Fibroblast of villous mesenchyme (primary cell): ENCODE results near the gene PNRC2. TPM values are rescaled to one million over a fixed set of nuclear protein-coding genes. Genes with fewer than 3 reads are reported as not detected.

Experiments
- DNase-seq: peaks from one replicate; pipeline ENCODE4 v3.0.0-alpha.2; 2010; ENCODE audit warnings: low read depth
- H3K4me3 ChIP-seq: 2 replicates; pipeline ENCODE4 v1.5.1; 2011; ENCODE audit warnings: low read depth, mild to moderate bottlenecking, low read length
- total RNA-seq: library from RNA; depleted of rRNA; stranded (reverse); fragments of >200 nt; gene quantifications from 2 replicates; pipeline ENCODE4 v1.2.3, GENCODE V29; 2012
- TF ChIP-seq, protein P1 (sequence below): IDR thresholded peaks from 2 replicates; pipeline ENCODE4 v1.5.1; 2012; ENCODE audit warnings: low read depth, mild to moderate bottlenecking, low read length; ENCODE audit not compliant: insufficient read depth

The PNRC2 gene
- total RNA-seq, 1 donor = 108 TPM

DNA sequence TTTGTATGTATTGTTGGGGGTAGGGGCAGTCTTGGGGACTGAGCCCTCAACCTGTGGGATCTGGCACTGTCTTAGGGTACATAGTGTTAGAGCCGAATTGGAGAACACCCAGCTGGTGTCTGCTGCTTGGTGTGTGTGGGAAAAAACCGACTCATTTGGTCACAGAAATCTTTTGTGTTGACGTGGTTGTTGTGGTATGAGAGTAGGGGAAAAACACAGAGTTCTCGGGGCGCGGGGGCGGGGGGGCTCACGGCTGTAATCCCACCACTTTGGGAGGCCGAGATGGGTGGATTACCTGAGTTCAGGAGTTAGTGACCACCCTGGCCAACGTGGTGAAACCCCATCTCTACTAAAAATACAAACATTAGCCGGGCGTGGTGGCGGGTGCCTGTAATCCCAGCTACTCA, 35.8 kb downstream of the PNRC2 start:
- peak; percentile 51 for DNase-seq
- H3K4me3 ChIP-seq = no peak overlapping the region
- TF ChIP-seq, protein P1, sequence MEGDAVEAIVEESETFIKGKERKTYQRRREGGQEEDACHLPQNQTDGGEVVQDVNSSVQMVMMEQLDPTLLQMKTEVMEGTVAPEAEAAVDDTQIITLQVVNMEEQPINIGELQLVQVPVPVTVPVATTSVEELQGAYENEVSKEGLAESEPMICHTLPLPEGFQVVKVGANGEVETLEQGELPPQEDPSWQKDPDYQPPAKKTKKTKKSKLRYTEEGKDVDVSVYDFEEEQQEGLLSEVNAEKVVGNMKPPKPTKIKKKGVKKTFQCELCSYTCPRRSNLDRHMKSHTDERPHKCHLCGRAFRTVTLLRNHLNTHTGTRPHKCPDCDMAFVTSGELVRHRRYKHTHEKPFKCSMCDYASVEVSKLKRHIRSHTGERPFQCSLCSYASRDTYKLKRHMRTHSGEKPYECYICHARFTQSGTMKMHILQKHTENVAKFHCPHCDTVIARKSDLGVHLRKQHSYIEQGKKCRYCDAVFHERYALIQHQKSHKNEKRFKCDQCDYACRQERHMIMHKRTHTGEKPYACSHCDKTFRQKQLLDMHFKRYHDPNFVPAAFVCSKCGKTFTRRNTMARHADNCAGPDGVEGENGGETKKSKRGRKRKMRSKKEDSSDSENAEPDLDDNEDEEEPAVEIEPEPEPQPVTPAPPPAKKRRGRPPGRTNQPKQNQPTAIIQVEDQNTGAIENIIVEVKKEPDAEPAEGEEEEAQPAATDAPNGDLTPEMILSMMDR = no peak

DNA sequence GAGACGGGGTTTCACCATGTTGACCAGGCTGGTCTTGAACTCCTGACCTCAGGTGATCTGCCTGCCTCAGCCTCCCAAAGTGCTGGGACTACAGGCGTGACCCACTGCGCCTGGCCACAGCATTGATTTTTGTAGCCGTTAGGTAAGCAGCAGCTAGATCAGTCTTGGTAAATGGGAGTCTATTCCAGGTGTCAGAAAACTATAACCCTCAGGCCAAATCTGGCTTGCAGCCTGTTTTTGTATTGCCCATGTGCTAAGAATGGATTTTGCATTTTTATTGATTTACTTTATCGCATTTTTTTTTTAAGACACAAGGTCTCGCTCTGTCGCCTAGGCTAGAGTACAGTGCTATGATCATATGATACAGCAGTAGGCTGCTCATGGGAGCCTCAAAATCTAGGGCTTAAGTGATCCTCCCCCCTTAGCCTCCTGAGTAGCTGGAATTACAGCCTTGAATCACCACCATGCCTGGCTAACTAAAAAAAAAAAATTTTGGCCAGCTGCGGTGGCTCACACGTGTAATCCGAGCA, 37.1 kb downstream of the PNRC2 start:
- no peak for DNase-seq
- no peak overlapping the region for H3K4me3 ChIP-seq
- TF ChIP-seq, protein P1 = no peak

DNA sequence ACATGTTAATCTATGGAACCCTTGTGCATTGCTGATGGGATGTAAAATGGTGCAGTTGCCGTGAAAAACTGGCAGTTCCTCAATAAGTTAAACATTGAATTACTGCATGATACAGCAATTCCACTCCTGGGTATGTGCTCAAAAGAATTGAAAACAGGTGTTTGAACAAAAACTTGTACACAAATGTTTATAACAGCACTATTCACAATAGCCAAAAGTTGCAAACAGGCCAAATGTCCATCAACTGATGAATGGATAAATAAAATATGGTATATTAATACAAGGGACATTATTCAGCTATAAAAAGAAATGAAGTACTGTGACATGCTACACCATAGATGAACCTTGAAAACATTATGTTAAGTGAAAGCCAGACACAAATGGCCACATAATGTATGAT, 38.2 kb downstream of the PNRC2 start:
- H3K4me3 ChIP-seq = no peak overlapping the region
- TF ChIP-seq, protein P1 = no peak
- no peak for DNase-seq

DNA sequence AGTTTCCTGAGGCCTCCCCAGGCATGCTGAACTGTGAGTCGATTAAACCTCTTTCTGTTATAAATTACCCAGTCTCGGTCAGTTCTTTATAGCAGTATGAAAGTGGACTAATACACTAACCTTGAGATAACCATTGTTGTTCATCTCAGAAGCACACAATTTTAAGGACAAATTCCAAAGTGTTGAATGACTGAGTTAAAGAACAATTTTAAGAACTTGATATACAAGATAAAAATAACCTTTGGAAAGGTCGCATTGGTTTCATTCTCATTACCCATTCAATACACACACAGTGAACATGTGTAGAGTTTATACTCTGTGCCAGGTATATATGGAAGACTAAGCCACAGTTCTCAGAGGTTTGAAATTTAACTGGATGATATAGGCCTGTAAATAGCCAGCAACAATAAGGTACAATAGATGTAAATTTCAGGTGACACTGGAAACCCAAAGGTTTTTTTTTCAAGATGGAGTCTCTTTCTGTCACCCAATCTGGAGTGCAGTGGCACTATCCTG, 39.6 kb downstream of the PNRC2 start:
- DNase-seq = no peak
- TF ChIP-seq, protein P1 = no peak
- no peak overlapping the region for H3K4me3 ChIP-seq

DNA sequence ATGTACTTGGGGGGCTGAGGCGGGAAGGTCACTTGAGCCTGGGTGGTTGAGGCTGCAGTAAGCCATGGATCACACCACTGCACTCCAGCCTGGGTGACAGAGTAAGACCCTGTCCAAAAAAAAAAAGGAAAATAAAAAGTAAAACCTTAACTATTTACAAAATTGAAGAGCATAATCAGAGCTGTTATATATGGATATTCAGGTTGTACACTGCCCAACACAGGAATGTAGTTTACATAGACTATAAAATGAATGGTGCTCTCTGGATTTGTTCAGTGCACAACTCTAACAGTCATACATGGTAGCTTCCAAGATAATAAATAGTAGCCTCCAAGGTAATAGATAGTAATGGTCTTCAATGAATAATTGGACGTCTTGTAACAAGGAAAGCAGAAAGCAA, 43.1 kb downstream of the PNRC2 start:
- no peak overlapping the region for H3K4me3 ChIP-seq
- TF ChIP-seq, protein P1 = no peak
- no peak for DNase-seq

DNA sequence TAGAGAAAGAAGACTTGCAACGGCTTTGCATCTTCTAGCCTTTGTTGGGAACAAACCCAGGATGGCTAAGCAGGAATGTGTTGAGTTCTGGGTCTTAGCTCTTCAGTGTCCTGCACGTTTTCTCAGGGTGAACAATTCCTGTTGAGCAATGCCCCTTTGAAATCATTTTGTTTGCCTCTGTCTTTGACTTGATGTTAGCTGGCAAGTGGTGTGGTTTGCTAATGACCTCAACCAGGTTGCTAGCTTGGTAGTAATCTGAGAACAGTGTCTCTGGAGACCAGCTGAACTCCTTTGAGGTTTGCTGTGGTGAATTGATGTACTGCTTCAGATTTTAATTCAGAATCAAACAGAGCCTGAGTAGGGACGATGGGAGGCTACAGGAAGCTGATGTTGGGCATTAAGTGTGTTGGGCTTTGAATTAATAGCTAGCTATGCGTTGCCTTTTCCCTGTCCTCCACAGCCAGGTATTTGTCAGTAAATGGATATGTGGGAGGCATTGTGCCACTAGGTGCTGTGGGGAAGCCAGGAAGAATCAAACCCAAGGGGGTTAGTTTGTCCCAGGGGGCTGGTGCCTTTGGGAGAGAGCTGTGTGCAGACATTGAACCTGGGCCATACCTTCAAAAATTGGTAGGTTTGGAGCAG, 43.8 kb downstream of the PNRC2 start:
- DNase-seq = peak; percentile 60
- H3K4me3 ChIP-seq = no peak overlapping the region
- TF ChIP-seq, protein P1 = no peak
